Embryonic facial prominence (tissue), 1 donor: ENCODE data around the gene SSPN.

Source experiments
- DNase-seq: peaks from one replicate; pipeline ENCODE4 v3.0.0-alpha.2; 2016; ENCODE audit errors: extremely low spot score

SSPN gene

DNA sequence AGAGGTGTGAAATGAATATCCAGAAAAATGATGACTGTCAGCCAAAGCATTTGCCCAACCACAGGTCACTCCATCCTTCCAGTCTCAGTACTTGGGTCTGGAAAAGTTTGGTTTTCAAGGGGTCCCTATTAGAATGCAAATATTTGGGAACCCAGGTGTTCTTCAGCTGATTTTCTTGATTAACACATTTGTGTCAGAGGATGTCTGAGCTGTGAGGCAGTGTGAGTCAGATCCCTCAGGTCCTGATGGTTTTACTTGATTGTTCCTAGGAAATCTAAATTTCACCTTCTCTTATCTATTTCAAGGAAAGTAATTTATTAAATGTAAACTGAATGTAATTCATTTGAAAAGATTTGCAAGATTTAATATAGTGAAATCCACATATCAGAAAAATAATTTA lies 71.5 kb downstream of the SSPN start:
- no peak for DNase-seq

DNA sequence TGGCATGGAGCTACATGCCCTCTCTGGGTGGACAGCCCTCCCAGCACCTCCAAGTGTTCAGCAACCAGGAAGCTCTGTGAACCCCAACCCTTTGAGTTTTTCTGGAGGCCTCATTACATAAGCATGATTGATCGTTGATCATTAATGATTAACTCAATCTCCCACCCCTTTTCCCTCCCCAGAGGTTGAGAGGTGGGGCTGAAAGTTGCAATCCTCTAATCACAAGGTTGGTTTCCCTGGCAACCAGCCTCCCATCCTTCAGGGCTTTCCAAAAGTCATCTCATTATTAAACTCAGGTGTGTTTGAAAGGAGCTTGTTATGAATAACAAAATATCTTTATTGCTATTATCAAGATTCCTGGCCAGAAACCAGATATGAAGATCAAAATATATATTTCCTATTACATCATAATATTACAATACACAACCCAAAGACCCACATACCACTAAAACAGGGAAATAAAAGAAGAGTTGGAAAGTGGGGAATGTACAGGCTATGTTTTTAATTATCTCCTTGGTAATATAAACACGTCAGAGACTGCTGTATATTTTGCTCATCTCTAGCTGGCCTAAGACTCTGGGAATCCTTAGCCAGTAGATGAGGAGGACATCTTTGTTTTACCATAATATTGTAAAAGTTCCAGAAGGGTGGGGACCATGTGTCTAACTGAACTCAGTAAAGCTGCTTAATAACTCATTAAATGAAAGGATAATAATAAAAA lies 73.6 kb downstream of the SSPN start:
- no peak for DNase-seq

DNA sequence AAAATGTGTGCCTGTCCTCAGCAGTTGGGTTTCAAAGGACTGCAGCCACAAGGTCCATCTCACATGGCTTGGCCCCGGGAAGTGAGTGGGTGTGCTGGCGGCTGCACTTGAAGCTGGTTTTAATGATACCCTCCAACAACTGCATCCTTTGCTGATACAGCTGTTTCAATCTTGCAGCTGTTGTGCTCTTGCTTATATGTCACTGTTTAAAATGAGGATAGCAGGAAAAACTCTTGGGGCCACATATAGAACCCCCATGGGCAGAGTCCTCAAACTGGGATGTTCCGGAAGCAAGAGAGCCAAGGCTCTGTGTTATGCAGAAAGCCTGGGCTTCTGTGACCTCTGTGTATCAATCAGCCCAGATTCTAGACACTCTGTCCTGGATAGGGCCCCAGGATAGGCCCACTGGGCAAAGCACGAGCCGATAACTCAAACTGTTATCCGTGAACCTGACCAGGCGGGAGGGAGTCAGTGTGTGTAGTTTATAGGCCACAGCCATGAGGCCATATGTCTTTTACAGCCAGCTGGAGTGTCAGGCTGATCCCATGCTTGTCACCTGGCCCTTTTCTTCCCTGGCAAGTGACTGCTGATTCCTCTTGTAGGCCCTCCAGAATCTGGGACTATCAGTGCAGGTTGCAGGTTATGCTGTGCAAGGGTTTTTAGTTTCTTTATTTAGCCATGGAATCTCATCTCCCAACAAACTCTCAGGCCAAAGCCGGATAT lies 74.3 kb downstream of the SSPN start:
- DNase-seq: no peak

DNA sequence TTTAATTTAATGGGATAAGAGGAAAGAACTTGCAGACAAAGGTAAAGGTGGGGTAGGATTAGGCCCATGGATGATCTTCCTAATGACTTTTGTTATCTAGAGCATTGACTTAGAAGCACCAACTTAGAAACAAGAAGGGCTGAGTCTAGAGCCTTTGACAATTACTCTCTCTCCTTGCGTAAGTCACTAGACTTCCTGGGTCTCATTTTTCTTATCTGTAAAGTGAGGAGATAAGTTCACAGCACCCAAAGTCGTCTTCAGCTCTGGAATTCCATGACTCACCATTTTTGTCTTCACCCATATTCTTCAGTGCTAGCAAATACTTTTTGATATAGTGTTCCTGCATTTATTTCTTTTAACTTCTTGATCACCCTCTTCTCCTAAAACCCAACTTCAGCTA lies 75.7 kb downstream of the SSPN start:
- no peak for DNase-seq

DNA sequence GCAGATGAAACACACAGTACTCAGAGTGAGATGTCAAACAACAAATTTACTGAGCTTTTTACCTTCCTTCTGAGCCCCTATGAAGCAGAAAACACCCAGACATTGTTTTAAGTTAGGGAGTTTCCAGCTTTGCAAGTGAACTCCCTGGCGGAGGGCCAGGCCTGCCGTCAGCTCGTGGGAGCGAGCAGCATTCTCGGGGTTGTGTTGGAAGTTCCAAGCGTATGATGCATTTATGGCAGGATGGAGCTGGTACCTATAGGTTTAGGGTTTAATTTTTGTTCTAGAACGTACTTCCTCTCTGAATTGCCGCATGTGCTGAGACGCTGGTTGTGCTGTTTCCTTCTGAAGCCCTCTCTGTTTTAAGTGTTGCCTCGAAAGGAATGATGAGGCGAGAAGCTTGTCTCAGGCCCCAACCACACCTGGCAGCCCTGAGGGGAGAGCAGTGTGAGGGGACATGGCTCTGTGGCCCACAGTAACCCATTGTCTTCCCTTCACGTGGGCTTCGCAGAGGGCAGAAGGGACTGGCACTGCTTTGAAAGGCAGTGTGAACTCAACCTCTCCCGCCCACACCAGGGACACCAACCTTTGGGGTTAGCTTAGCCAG lies 76.6 kb downstream of the SSPN start:
- peak; percentile 63 for DNase-seq

DNA sequence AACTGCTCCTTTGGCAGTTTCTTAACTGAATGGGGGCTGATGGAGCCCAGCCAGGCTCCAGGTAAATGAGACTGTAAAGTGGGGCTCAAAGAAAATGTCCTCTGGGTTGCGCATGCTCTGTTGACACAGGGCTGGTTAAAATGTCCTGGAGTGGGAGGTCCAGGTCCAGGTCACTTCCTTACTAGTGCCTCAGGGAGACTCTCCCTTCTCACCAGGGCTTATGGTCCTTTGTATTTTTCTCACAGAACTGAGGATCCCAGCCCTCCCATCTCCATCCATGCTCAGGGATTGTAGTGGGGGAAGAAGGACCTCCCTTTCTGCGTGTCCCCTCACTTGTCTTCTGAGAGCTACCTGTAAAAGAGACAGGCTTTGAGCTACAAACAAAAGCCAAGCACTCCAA lies 77.5 kb downstream of the SSPN start:
- DNase-seq: no peak

DNA sequence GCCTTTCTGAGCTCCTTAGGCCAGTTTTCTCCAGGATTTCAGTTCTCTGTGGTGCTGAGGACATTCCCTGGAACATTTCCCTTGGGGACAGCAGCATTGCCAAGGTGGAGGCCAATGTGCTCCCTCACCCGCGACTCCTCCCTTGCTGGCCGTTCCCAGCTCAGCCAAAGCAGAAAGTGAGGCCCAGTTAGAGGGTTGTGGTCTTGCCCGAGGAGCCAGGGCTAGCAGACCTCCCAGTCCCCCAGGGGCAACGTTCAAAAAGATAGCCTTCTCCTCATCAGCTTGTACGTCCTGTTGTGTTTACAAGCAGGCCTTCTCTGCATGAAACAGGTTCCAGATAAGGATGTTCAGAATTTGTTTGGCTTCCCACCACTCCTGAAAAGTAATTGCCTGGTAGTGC lies 78.4 kb downstream of the SSPN start:
- DNase-seq: no peak

DNA sequence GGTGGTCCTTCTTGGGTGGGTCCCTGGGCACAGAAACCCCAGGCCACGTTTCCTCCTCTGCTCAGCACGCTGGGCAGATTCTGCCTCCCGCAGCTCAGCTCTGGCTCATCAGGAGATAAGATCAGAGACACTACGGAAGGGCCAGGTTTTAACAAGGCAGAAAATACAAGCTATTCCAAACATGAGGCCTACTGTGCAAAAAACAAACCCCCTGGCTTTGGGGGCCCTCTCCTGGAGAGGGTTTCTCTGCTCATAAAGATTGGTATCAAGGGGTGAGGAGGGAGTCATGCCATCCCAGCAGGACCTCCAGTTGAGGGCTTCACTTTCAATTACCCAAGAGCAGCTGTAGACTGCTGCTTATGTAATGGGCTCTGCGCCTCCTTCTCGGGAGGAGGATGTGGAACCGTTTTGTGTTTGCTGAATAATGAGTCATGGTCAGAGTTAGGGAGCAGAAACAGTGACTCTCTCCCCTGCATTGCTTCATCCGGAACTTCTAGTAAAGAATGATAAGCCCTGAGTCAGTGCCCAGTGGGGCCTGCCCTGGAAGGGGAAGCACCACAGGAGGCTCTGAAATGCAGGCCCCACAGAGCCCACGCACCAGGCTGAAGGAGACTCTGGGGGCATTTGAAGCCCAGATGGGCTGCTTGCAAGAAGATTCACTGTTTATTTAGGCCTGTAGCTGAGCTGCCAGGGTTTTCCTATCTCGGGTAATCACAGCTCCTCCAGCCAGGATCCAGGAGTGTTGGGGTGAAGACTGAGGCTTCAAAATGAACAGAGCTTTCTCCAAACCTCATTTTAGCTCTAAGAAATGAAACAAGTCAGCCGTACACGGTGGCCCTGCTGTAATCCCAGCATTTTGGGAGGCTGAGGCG lies 79.3 kb downstream of the SSPN start:
- no peak for DNase-seq

DNA sequence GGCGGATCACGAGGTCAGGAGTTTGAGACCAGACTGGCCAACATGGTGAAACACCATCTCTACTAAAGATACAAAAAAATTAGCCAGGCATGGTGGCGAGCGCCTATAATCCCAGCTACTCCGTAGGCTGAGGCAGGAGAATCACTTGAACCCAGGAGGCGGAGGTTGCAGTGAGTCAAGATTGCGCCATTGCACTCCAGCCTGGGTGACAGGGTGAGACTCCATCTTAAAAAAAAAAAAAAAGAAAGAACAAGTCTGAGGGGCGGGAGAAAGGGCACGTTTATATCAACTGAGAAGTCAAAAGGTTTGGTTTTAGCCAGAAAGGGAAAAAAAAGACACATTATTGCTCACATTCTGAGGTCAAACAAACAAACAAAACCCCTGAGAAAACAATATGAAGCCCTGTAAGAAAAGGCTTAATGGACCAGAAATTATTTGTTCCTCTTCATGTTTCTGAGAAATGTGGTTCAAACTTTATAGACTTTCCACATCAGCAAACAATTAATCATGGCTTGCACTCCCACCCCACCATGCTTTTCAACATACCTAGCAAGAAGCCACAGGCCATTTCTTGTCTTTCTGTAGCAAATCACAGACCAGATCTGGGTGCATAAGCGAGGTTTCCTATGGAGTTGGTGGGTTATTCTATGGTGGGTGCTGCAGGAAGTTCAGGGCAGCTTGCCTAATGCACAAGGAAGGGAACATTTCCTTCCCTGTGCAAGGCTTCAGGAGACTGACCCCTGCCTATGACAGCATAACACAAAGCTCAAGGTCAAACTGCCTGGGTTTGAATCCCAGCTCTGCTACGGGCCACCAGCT lies 80.1 kb downstream of the SSPN start:
- DNase-seq: no peak

DNA sequence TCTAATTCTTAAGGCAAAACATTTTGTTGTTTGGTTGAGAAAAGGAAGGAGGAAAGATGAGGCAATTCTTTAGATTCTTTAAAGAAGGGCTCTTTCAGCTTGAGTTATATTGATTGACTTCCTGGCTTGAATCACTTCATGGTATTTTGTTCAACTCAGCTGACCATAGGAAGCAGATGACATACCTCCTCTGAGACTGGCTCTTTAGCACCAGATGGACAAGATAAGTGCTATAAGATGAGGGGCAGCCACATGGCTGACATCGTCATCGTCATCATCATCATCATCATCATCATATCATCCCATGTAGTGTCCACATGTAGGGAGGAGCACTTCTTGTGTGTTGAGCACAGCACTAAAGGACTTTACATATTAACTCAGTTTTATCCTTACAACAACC lies 81.3 kb downstream of the SSPN start:
- no peak for DNase-seq

DNA sequence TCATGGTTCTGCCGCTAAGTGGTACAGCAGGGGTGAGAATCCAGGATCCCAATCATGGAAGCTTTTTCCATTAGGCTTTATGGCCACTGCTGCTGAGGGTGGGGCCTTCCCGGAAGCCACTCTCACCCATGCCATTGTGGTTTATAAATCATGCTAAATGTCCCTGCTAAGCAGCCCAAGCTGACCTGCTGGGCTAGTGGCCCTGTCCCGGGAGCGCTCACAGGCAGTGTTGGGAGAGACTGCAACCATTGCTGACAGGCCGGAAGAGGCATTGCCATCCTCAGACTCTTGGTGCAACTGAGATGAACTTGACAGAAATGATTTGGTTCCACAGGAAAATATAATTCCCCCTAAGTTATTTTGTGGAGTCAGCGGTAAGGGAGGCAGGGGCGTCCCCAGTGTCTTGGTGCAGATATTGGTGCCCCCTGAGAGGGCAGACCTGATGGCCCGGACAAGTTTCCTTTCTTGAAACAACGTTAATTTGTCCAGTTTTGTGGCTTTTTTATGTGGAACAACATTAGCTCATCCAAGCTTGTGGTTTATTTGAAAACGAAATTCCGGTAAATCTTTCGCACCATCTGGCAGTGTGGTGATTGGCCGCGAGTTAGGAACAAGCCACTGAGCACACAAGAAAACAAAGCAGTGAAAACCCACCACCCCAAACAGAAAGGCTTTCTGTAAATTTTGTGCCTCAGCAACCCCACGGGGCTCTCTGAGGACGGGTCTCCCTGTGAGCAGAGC lies 82.3 kb downstream of the SSPN start:
- DNase-seq: no peak

DNA sequence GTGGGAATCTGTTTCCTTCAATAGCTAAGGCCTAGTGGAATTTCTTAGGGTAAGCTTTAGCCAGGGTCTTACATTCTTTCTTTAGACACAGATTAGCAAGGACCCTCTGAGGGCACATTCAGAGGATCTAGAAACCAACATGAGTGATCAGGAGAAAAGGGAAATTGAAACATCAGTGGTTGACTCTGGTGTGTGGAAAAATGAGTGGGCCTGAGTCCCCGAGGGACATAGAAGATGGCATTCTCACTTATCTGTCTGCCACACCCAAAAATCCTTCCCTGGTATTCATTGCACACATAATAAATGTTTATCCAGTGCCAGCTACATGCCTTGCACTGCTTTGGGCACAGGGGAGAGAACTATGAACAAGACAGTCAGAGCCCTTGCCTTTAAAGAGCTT lies 82.9 kb downstream of the SSPN start:
- no peak for DNase-seq

DNA sequence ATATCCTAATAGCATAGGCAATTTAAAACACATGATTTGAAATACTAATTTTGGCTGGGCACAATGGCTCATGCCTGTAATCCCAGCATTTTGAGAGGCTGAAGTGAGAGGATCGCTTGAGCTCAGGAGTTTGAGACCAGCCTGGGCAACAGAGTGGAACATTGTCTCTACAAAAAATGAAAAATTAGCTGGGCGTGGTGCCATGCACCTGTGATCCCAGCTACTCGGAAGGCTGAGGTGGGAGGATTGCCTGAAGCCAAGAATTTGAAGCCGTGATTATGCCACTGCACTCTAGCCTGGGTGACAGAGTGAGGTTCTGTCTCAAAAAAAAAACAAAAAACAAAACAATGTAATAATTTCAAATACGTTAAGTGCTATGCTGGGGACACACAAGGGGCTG lies 83.3 kb downstream of the SSPN start:
- no peak for DNase-seq

DNA sequence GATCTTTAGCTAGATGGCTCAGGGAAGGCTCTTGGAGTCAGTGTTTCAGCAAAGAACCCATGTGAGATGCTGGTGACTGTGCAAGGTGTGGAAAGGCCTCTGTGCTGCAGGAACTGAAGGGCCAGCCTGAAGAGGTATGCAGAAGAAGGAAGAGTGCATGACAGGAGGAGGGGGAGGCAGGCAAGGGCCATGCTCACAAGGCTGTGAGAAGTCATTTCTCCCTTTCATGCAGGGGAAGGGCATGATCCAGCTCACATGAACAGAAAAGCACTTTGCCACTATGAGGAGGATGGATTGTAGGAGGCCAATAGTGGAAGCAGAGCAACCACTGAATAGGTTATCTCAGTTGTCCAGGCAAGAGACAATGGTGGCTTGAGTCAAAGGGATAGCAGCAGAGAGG lies 83.7 kb downstream of the SSPN start:
- DNase-seq: no peak

DNA sequence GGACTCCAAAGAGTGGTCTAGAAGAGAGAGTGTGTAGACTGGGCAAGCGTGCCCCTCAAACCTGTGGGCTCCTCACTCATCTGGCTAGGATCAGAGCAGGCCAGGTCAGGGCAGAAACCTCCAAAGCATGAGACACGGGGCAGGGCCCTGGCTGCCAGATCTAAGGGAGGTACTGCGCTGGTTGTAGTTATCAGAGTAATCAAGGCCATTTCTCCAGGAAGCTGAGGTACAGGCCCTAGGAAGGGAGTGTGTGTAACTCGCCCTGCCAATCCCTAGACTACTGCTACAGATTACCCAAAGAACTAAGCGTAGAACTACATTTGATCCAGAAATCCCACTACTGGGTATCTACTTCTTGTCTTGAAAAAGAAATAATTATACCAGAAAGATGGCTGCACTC lies 84.5 kb downstream of the SSPN start:
- no peak for DNase-seq

DNA sequence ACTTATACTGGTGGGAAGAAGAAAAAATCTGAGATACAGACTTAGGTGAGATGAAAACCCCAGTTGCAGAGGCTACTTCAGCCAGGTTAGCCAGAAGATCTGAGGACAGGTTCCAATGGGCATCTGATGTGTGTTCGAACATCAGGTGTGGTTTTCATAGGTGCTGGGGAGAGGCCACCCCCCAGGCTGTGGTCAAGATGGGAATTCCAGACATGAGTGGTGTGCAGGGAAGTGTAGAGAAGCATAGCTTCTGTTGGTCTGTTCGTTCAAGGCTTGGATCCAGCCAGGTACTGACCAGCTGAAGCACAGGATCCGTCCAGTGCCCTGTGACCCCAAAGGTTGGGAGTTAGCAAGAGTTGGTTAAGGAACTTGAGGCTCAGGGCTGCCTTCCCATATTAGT lies 85.5 kb downstream of the SSPN start:
- no peak for DNase-seq

DNA sequence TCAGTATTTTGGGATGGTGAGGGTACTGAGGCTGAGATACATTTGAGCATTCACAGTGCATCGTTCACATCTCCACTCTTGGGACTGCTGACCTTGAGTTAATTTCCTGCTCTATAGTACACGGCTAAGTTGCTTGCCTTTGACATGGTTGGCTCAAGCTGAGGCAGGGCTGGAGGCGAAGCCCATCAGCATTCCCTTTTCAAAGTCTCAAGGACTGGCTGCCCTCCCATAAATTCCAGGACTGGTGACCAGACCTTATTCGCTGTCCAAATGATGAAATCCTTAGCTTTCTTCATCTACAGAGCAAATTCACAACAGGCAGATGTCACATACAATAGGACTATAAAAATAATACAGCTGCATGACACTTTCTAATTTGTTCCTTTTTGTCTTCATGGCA lies 85.9 kb downstream of the SSPN start:
- DNase-seq: no peak

DNA sequence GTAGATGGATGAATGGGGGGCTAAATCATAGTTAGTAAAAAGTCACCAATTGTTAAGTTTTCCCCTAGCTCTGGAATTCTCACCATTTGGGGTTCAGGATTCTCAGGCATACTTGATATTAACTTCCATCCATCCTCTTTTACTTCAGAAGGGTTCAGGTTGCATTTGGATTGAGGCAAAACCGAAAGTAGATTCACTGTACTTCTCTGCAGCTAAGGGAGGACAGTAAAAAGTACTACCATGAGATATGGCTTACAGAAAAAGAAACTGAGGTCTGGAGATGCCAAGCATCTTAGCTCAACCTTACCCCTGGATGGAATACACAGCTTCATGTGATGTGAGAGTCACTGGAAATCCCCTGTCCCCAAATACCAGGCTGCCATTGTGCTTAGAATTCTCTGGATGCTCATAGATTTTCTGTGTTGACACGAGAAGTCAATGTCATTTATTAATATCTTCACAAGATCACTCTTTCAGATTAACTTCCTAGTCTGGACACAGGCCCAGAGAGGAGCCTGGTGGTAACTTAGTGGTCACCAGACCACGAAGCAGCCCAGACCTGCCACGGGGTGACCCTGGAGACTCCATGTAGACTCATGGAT lies 87.1 kb downstream of the SSPN start:
- no peak for DNase-seq

DNA sequence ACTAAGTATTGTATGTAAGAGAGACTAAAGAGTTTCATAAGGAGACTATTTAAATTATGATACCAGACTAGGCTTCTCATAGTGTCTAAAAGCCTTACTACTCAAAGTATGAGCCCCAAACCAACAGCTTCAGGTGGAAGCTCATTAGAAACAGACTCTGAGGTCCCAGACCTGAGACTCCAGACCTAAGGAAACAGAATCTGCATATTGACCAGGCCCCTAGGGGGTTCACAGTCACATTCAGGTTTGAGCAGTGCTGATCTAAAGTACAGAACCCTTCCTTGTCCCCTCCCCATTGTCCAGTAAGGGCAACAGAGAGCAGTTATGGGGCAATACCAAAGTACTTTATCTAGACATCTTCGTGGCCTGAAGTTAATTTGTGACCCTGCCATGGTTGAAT lies 87.7 kb downstream of the SSPN start:
- DNase-seq: no peak

DNA sequence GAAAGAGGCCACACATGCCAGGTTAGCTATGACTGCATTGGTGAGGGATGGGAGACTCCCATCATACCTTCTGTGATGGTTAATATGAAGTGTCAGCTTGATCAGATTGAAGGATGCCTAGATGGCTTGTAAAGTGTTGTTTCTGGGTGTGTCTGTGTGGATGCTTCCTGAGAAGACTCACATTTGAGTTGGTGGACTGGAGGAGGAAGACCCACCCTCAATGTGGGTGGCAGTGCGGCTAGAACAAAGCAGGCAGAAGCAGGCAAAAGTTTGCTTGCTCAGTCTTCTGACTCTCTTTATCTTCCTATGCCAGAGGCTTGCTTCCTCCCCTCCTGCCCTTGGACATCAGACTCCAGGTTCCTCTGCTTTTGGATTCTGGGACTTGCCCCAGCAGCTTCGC lies 88.2 kb downstream of the SSPN start:
- no peak for DNase-seq
